HTERT RPE-1 (cell line): Measurements from ENCODE around the gene MOXD1.
"Not testable (repeated sequence)": the region's sequence is repeated elsewhere in the genome, so short reads cannot be mapped to it uniquely, and the experiment has no call there.

Experiments
- in situ Hi-C: fragments of 300-500 bp; cut with MboI; formaldehyde crosslinking; loops from 4 replicates; pipeline ENCODE4 v1.14.3; 2020; ENCODE audit warnings: low sequenced_read_pairs

Gene MOXD1

GRCh38 chr6:132285004-132285780, 116.1 kb downstream of the MOXD1 start:
- in situ Hi-C loops, result loop anchor here (25.0 kb wide), 1 partner anchor 202 kb away; no protein-coding TSS in a partner anchor

- in situ Hi-C loops, result loop anchor here (25.0 kb wide), 1 partner anchor 205 kb away; no protein-coding TSS in a partner anchor
These were observed 118.6 kb downstream of the MOXD1 start for GRCh38 chr6:132282696-132283095.

- in situ Hi-C loops, result loop anchor here (25.0 kb wide), 1 partner anchor 207 kb away; no protein-coding TSS in a partner anchor
These were observed 120.8 kb downstream of the MOXD1 start for GRCh38 chr6:132280436-132280835.

- in situ Hi-C loops, result loop anchor here (25.0 kb wide), 1 partner anchor 208 kb away; no protein-coding TSS in a partner anchor
These were observed 121.6 kb downstream of the MOXD1 start for GRCh38 chr6:132279592-132280139.

- in situ Hi-C loops, result loop anchor here (25.0 kb wide), 1 partner anchor 212 kb away; no protein-coding TSS in a partner anchor
These were observed 126.0 kb downstream of the MOXD1 start for GRCh38 chr6:132275066-132275970.

GRCh38 chr6:132272776-132273175, 128.5 kb downstream of the MOXD1 start:
- in situ Hi-C loops, result no loop called here

GRCh38 chr6:132270726-132271402, 130.4 kb downstream of the MOXD1 start:
- in situ Hi-C loops, result no loop called here

- in situ Hi-C loops, result not testable (repeated sequence)
These were observed 132.6 kb downstream of the MOXD1 start for GRCh38 chr6:132268666-132269065.

GRCh38 chr6:132268209-132268608, 133.1 kb downstream of the MOXD1 start:
- in situ Hi-C loops, result no loop called here

GRCh38 chr6:132265451-132266097, 135.7 kb downstream of the MOXD1 start:
- in situ Hi-C loops, result no loop called here

GRCh38 chr6:132264021-132264500, 137.2 kb downstream of the MOXD1 start:
- in situ Hi-C loops, result no loop called here

GRCh38 chr6:132261354-132261753, 139.9 kb downstream of the MOXD1 start:
- in situ Hi-C loops, result no loop called here

- in situ Hi-C loops, result no loop called here
These were observed 142.2 kb downstream of the MOXD1 start for GRCh38 chr6:132259070-132259469.

GRCh38 chr6:132257561-132257960, 143.7 kb downstream of the MOXD1 start:
- in situ Hi-C loops, result no loop called here

GRCh38 chr6:132256457-132256856, 144.8 kb downstream of the MOXD1 start:
- in situ Hi-C loops, result no loop called here

GRCh38 chr6:132253906-132254305, 147.4 kb downstream of the MOXD1 start:
- in situ Hi-C loops, result no loop called here

GRCh38 chr6:132253211-132253610, 148.1 kb downstream of the MOXD1 start:
- in situ Hi-C loops, result no loop called here

GRCh38 chr6:132252113-132252512, 149.2 kb downstream of the MOXD1 start:
- in situ Hi-C loops, result no loop called here

GRCh38 chr6:132251711-132252110, 149.6 kb downstream of the MOXD1 start:
- in situ Hi-C loops, result no loop called here
